Subcutaneous adipose tissue (tissue), 4 donors: ENCODE measurements around the gene PPIG. TPM values are rescaled to one million over a fixed set of nuclear protein-coding genes. Genes with fewer than 3 reads are reported as not detected.

Source experiments
- CTCF ChIP-seq: fragments of 450-650 bp; IDR thresholded peaks from one replicate; pipeline ENCODE4 v1.5.1; 2016; ENCODE audit warnings: low read depth, mild to moderate bottlenecking, control low read depth, antibody characterized with exemption, moderate library complexity
- total RNA-seq, 4 donors: library from RNA; depleted of rRNA; stranded (reverse); fragments of >200 nt; gene quantifications; one replicate each; pipeline ENCODE4 v1.1.0, GENCODE V29; 2016

Gene PPIG
- total RNA-seq, 4 donors from 2014 or later, result 38.8 to 45.0 (median 43.0) TPM

- no peak for TF ChIP-seq CTCF
These were observed 86.1 kb downstream of the PPIG start for GRCh38 chr2:169670215-169670651.

GRCh38 chr2:169670937-169671336 lies 86.8 kb downstream of the PPIG start:
- TF ChIP-seq CTCF, result no peak

GRCh38 chr2:169672406-169672805 lies 88.3 kb downstream of the PPIG start:
- TF ChIP-seq CTCF, result no peak

- TF ChIP-seq CTCF, result no peak
These were observed 89.0 kb downstream of the PPIG start for GRCh38 chr2:169673106-169673505.

- TF ChIP-seq CTCF, result no peak
These were observed 89.8 kb downstream of the PPIG start for GRCh38 chr2:169673921-169674320.

DNA sequence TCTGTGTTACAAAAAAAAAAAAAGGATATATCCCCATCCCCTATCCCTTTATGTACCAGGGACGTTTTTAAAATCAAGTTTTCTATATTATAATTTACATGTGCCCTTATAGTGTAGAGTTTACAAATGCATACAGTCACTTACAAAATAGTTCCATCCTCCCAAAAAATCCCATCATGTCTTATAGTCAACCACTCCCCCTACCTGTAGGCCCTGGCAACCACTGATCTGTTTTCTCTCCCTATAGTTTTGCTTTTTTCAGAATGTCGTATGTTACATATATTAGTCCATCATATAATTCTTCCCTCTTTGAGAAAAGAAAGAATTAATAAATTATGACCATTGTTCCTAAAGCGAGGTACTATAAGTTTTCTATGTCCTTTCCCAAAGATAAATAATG lies 92.2 kb downstream of the PPIG start:
- TF ChIP-seq CTCF, result no peak

DNA sequence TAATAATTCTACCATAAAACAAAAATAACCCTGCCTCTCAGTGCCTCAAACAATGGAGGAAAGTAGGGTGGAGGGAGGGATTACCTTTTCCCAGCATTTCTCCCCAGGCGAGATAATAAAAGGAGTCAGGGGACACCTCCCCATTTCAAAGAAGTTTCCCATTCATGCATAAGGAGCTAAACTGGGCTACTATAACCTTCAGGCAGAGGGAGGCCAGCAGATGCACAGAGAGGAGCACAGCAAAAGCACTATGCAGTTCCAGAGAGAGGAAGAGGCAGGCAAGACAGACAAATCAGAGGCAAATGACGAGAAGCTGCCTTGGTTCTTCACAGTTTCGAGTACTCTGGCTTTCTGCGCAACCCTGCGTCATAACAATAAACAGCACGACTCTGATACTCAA lies 92.7 kb downstream of the PPIG start:
- TF ChIP-seq CTCF, result no peak
